Right lobe of liver (tissue), 6 donors: ENCODE data around the gene PTPN1. TPM values are rescaled to one million over a fixed set of nuclear protein-coding genes. Genes with fewer than 3 reads are reported as not detected.

ENCODE experiments used
- ATAC-seq, 4 donors: fragments of 200-7000 bp; cut with Tn5 transposase; one replicate each; pipeline ENCODE4 v1.9.1; 2020; ENCODE audit warnings: mild to moderate bottlenecking in 4 of 4, moderate library complexity in 4 of 4
- DNase-seq, 3 donors: peaks; one replicate each; pipeline ENCODE4 v3.0.0-alpha.2; 2020
- H3K27ac ChIP-seq, 3 donors: fragments of 200-600 bp; one replicate each; pipeline ENCODE4 v1.8.0; 2022
- H3K27me3 ChIP-seq, 2 donors: fragments of 200-600 bp; one replicate each; pipeline ENCODE4 v1.8.0; 2022
- H3K36me3 ChIP-seq, 4 donors: fragments of 200-600 bp; sonication (generic) in 1 of 4; one replicate each; pipeline versions ENCODE4 v1.5.1 to v1.8.0; 2017 to 2022; ENCODE audit warnings: control low read depth in 1 of 4
- H3K4me1 ChIP-seq, 4 donors: fragments of 200-600 bp; sonication (generic) in 1 of 4; one replicate each; pipeline versions ENCODE4 v1.5.1 to v1.8.0; 2017 to 2022; ENCODE audit warnings: control low read depth in 1 of 4
- H3K4me3 ChIP-seq, 3 donors: fragments of 200-600 bp; one replicate each; pipeline ENCODE4 v1.8.0; 2022
- H3K9me3 ChIP-seq, 4 donors: fragments of 200-600 bp; sonication (generic) in 1 of 4; one replicate each; pipeline versions ENCODE4 v1.5.1 to v1.8.0; 2017 to 2022; ENCODE audit warnings: control low read depth in 1 of 4
- CTCF ChIP-seq, 4 donors: fragments of 200-600 bp in 3 of 4; fragments of 450-650 bp in 1 of 4; IDR thresholded peaks; one replicate each; pipeline versions ENCODE4 v1.5.1 to v1.8.0; 2016 to 2022; ENCODE audit warnings: antibody characterized with exemption in 4 of 4, mild to moderate bottlenecking in 2 of 4
- POLR2A ChIP-seq: fragments of 450-650 bp; IDR thresholded peaks from one replicate; pipeline ENCODE4 v1.6.1; 2017; ENCODE audit warnings: antibody characterized with exemption, mild to moderate bottlenecking
- WGBS: methylation state at CpG from one replicate; pipeline ENCODE4 v1.1.6; 2018; ENCODE audit warnings: low coverage, low lambda C conversion rate; ENCODE audit not compliant: insufficient coverage; ENCODE audit errors: missing lambda C conversion rate; 5-methylcytosine and 5-hydroxymethylcytosine counted together
- intact Hi-C, 2 donors: fragments of 100-400 bp; cut with DNase I; formaldehyde crosslinking; loops; one replicate each; pipeline versions ENCODE4 v1.11.2 to v1.14.1; 2022
- microRNA counts: library from miRNA; unstranded; fragments of <30 nt; microRNA quantifications from one replicate; lab custom pipeline; 2016
- microRNA-seq, 2 donors: library from miRNA; unstranded; fragments of <30 nt; microRNA quantifications; one replicate each; pipeline ENCODE4, GENCODE V29; 2019 to 2020
- small RNA-seq, 2 experiments: library from RNA; depleted of rRNA; stranded (forward); fragments of <200 nt; gene quantifications; one replicate each; pipeline ENCODE3, GENCODE V24; 2016
- total RNA-seq, 6 experiments: library from RNA; depleted of rRNA in 2 of 6; stranded (reverse); fragments of >200 nt in 2 of 6; fragmentation: NEBNext Ultra II Directional in 3 of 6; extraction: Animal tissue kit (Norgen Biotek cat#: 25700) in 3 of 6; gene quantifications; one replicate each; pipeline versions ENCODE4 v1.1.0 to v1.2.4, GENCODE V29; 2016 to 2023
- donor health status: DM: no; HTN: yes; CAD: no.
- donor health status: DM: no; HTN: no; CAD: no.
- donor health status: DM: no; HTN: no; CAD: no.
- donor health status: DM: no; HTN: yes; CAD: no.
- donor health status: DM: no; HTN: yes; CAD: no.

Gene PTPN1
- total RNA-seq, 6 experiments from 2014 or later: 9.5 to 14.9 (median 12.6) TPM

- 96% methylated on average over 3 of the region's 5 CpGs for WGBS
- H3K36me3 ChIP-seq: no peaks in the 10 kb centered on the region
- H3K27me3 ChIP-seq: no peaks in the 10 kb centered on the region
- peaks cover 0 to 9% (median 0%) of the 10 kb centered on the region in 4 donors for H3K4me1 ChIP-seq
- intact Hi-C loops: no loop called here
- H3K4me3 ChIP-seq: no peak overlapping the region
- H3K27ac ChIP-seq: no peak overlapping the region
- DNase-seq (no peak), ATAC-seq (no peak)
- TF ChIP-seq CTCF (IDR thresholded peaks at IDR 0.05) (no peak), POLR2A (no peak)
- no peaks in the 10 kb centered on the region for H3K9me3 ChIP-seq
These were observed 122.5 kb downstream of the PTPN1 start for GRCh38 chr20:50632701-50633100.

- DNase-seq (no peak), ATAC-seq (no peak)
- no peak overlapping the region for H3K4me3 ChIP-seq
- peaks cover 0 to 9% (median 0%) of the 10 kb centered on the region in 4 donors for H3K4me1 ChIP-seq
- H3K9me3 ChIP-seq: no peaks in the 10 kb centered on the region
- no peaks in the 10 kb centered on the region for H3K36me3 ChIP-seq
- TF ChIP-seq POLR2A (no peak), CTCF (IDR thresholded peaks at IDR 0.05) (no peak)
- H3K27me3 ChIP-seq: no peaks in the 10 kb centered on the region
- 85% methylated on average over 4 of the region's 10 CpGs for WGBS
- intact Hi-C loops: no loop called here
- H3K27ac ChIP-seq: no peak overlapping the region
These were observed 123.2 kb downstream of the PTPN1 start for GRCh38 chr20:50633361-50633760.

- intact Hi-C loops: no loop called here
- Histone ChIP-seq H3K36me3 (no peaks in the 10 kb centered on the region), H3K27ac (no peak overlapping the region), H3K4me1 (peaks cover 0 to 9% (median 0%) of the 10 kb centered on the region in 4 donors), H3K27me3 (no peaks in the 10 kb centered on the region), H3K9me3 (no peaks in the 10 kb centered on the region), H3K4me3 (no peak overlapping the region)
- no peak for DNase-seq
- WGBS: 85% methylated on average over 6 of the region's 6 CpGs
- ATAC-seq: no peak
- TF ChIP-seq POLR2A: no peak
- TF ChIP-seq CTCF (IDR thresholded peaks at IDR 0.05): no peak
These were observed 124.0 kb downstream of the PTPN1 start for GRCh38 chr20:50634191-50634590.

MicroRNA genes within 50 kb of the gene (microRNA counts, 767-probe panel; counts per million panel counts)
- microRNA hsa-miR-645 (lab: Ali Mortazavi, UCI): 237 counts per million

Small RNAs within 50 kb of the gene (microRNA-seq; reads per million reads assigned to microRNA genes)
- gene MIR1302-5 (0 reads per million in 2 donors), gene MIR645 (0 reads per million in 2 donors)

Small RNAs within 50 kb of the gene (small RNA-seq; reads per million reads assigned to genes)
- gene COX6CP2 (0 reads per million in 2 experiments), gene MIR1302-5 (0 reads per million in 2 experiments), gene MIR645 (0 reads per million in 2 experiments), gene RF00019 (0 reads per million in 2 experiments)

Other genes starting within 250 kb of the PTPN1 start
- 10 to 100 TPM in 2 of 6 experiments, 1 to 10 TPM in 4; 4.8 to 13.8 (median 8.9) TPM for gene RIPOR3, start 181.2 kb downstream of the PTPN1 start, total RNA-seq
- gene PARD6B, start 221.2 kb downstream of the PTPN1 start, total RNA-seq: 10 to 100 TPM in 2 of 6 experiments, 1 to 10 TPM in 4; 6.6 to 11.1 (median 8.5) TPM